Measurements from ENCODE around the gene PRDM5. TPM values are rescaled to one million over a fixed set of nuclear protein-coding genes. Genes with fewer than 3 reads are reported as not detected.

Gene PRDM5
- total RNA-seq, 1 experiment from 2014 or later: 7.1 TPM

DNA sequence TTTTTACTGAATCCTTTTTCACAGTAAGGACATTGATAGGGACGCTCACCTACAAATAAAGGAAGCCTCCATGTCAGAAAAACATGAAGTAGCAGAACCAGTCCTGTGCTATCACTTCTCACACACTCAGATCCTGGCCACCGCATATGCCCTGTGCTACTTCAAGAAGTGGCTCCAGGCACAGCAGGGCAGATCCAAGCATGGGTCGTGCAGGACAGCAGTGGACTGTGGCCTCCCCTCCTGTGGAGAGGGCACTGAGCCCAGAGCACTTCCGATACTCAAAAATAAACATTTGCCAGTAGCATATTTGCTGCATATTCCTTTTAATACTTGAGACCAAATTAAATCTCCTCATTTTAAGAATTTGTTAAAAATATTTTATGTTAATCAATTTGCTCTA, 167.9 kb downstream of the PRDM5 start:
- H3K9me3 ChIP-seq (ENCODE audit: low read depth, low read length, poor library complexity, severe bottlenecking): no peaks in the 10 kb centered on the region
- no peak for DNase-seq (ENCODE audit: low spot score)
- H3K4me1 ChIP-seq (ENCODE audit: insufficient read depth, low read length, poor library complexity, severe bottlenecking): no peaks in the 10 kb centered on the region
- TF ChIP-seq, protein P1, sequence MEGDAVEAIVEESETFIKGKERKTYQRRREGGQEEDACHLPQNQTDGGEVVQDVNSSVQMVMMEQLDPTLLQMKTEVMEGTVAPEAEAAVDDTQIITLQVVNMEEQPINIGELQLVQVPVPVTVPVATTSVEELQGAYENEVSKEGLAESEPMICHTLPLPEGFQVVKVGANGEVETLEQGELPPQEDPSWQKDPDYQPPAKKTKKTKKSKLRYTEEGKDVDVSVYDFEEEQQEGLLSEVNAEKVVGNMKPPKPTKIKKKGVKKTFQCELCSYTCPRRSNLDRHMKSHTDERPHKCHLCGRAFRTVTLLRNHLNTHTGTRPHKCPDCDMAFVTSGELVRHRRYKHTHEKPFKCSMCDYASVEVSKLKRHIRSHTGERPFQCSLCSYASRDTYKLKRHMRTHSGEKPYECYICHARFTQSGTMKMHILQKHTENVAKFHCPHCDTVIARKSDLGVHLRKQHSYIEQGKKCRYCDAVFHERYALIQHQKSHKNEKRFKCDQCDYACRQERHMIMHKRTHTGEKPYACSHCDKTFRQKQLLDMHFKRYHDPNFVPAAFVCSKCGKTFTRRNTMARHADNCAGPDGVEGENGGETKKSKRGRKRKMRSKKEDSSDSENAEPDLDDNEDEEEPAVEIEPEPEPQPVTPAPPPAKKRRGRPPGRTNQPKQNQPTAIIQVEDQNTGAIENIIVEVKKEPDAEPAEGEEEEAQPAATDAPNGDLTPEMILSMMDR (conservative IDR thresholded peaks at IDR 0.05; ENCODE audit: low read depth, low read length): no peak
- no peak for TF ChIP-seq EZH2 (IDR thresholded peaks at IDR 0.05; ENCODE audit: borderline replicate concordance, low read depth, low read length, poor library complexity, severe bottlenecking)
- ChIA-PET CTCF (no interaction called here), POLR2A (ENCODE audit: low non-redundant PET) (no interaction called here)
- intact Hi-C loops (cut with micrococcal nuclease; ENCODE audit: unreplicated experiment): no loop called here
- no TSS peak for BruUV-seq (replicated peaks)
- H3K36me3 ChIP-seq (ENCODE audit: insufficient read depth, low read length, poor library complexity, severe bottlenecking): no peaks in the 10 kb centered on the region
- no peaks in the 10 kb centered on the region for H3K27me3 ChIP-seq (replicated peaks; ENCODE audit: insufficient read depth, low read depth, low read length, poor library complexity)
- no peak overlapping the region for H3K27ac ChIP-seq (ENCODE audit: low read depth, low read length, poor library complexity, severe bottlenecking)
- H3K4me3 ChIP-seq (ENCODE audit: low read depth, low read length, poor library complexity, severe bottlenecking): no peak overlapping the region

DNA sequence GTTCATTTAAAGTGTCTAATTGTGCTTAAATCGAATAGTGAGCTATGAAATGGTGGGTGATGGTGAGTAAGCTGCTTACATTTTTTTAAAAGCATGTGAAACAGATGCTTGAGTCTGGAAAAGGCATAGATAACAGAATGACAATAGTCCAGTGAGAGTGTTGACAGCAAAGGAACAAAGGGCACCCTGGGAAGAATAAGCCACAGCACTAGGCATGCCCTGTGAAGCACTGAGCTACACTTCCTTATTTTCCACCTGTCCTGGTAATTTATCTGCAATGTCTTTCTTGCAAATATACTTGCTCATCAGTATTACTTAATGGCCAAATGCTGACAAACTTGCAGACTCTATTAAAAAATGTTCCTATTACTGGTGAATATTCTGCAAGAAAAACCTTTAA, 168.7 kb downstream of the PRDM5 start:
- H3K27ac ChIP-seq (ENCODE audit: low read depth, low read length, poor library complexity, severe bottlenecking): no peak overlapping the region
- H3K4me1 ChIP-seq (ENCODE audit: insufficient read depth, low read length, poor library complexity, severe bottlenecking): no peaks in the 10 kb centered on the region
- no peaks in the 10 kb centered on the region for H3K36me3 ChIP-seq (ENCODE audit: insufficient read depth, low read length, poor library complexity, severe bottlenecking)
- ChIA-PET CTCF (no interaction called here), POLR2A (ENCODE audit: low non-redundant PET) (no interaction called here)
- no peak for TF ChIP-seq EZH2 (IDR thresholded peaks at IDR 0.05; ENCODE audit: borderline replicate concordance, low read depth, low read length, poor library complexity, severe bottlenecking)
- TF ChIP-seq, protein P1 (conservative IDR thresholded peaks at IDR 0.05; ENCODE audit: low read depth, low read length): no peak
- H3K4me3 ChIP-seq (ENCODE audit: low read depth, low read length, poor library complexity, severe bottlenecking): no peak overlapping the region
- H3K9me3 ChIP-seq (ENCODE audit: low read depth, low read length, poor library complexity, severe bottlenecking): no peaks in the 10 kb centered on the region
- no TSS peak for BruUV-seq (replicated peaks)
- no peaks in the 10 kb centered on the region for H3K27me3 ChIP-seq (replicated peaks; ENCODE audit: insufficient read depth, low read depth, low read length, poor library complexity)
- intact Hi-C loops (cut with micrococcal nuclease; ENCODE audit: unreplicated experiment): no loop called here
- no peak for DNase-seq (ENCODE audit: low spot score)

DNA sequence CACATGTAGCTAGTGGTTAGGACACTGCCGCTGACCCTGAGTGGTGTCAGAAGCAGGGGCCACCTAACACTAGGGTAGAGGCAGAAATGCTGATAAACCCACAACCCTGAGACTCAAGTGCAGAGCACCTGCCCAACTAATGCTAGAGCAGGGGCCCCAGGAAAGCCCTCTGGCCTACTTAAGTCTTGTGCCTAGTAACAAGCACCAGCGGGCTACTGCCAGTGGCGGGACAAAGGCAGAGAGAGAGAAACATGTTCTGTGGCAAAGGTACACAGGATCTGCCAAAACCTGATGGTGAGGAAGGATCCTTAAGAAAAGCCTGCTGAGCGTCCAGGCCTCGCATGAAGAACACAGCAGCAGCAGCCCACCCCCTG, 172.4 kb downstream of the PRDM5 start:
- Histone ChIP-seq H3K9me3 (ENCODE audit: low read depth, low read length, poor library complexity, severe bottlenecking) (no peaks in the 10 kb centered on the region), H3K27ac (ENCODE audit: low read depth, low read length, poor library complexity, severe bottlenecking) (no peak overlapping the region), H3K36me3 (ENCODE audit: insufficient read depth, low read length, poor library complexity, severe bottlenecking) (no peaks in the 10 kb centered on the region), H3K27me3 (replicated peaks; ENCODE audit: insufficient read depth, low read depth, low read length, poor library complexity) (no peaks in the 10 kb centered on the region), H3K4me1 (ENCODE audit: insufficient read depth, low read length, poor library complexity, severe bottlenecking) (no peaks in the 10 kb centered on the region), H3K4me3 (ENCODE audit: low read depth, low read length, poor library complexity, severe bottlenecking) (no peak overlapping the region)
- TF ChIP-seq EZH2 (IDR thresholded peaks at IDR 0.05; ENCODE audit: borderline replicate concordance, low read depth, low read length, poor library complexity, severe bottlenecking): no peak
- TF ChIP-seq, protein P1 (conservative IDR thresholded peaks at IDR 0.05; ENCODE audit: low read depth, low read length): no peak
- ChIA-PET CTCF (no interaction called here), POLR2A (ENCODE audit: low non-redundant PET) (no interaction called here)
- no peak for DNase-seq (ENCODE audit: low spot score)
- no TSS peak for BruUV-seq (replicated peaks)
- intact Hi-C loops (cut with micrococcal nuclease; ENCODE audit: unreplicated experiment): no loop called here

Data from A673 (cell line).